ENCODE measurements around the gene TMEM50B. TPM values are rescaled to one million over a fixed set of nuclear protein-coding genes. Genes with fewer than 3 reads are reported as not detected.

TMEM50B gene
- total RNA-seq, 1 experiment from 2014 or later = 20.7 TPM

DNA sequence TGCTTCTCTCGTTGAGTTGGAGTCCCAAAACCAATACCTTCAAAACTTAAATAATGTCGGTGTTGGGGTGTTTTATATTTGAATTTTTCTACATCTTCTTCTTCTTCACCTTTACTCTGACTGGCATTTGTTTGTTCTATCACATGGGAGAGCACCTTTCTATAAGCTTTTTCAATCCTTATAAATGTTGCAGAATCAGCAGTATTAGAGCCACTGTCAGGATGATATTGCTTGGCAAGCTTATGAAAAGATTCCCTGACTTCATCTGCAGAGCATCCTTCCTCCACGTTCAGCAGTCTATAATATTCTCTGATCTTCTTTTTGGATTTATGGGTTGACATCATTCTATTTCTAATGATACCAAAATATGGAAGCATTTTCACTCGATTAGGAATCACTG, 9.2 kb upstream of the TMEM50B start:
- H3K36me3 Mint-ChIP-seq (ENCODE audit: insufficient read depth, unreplicated experiment) = no peaks in the 10 kb centered on the region
- intact Hi-C loops (cut with micrococcal nuclease) = no loop called here
- DNase-seq (ENCODE audit: unreplicated experiment) = no peak
- no TSS peak for BruUV-seq (replicated peaks)
- TF ChIP-seq, protein P1, sequence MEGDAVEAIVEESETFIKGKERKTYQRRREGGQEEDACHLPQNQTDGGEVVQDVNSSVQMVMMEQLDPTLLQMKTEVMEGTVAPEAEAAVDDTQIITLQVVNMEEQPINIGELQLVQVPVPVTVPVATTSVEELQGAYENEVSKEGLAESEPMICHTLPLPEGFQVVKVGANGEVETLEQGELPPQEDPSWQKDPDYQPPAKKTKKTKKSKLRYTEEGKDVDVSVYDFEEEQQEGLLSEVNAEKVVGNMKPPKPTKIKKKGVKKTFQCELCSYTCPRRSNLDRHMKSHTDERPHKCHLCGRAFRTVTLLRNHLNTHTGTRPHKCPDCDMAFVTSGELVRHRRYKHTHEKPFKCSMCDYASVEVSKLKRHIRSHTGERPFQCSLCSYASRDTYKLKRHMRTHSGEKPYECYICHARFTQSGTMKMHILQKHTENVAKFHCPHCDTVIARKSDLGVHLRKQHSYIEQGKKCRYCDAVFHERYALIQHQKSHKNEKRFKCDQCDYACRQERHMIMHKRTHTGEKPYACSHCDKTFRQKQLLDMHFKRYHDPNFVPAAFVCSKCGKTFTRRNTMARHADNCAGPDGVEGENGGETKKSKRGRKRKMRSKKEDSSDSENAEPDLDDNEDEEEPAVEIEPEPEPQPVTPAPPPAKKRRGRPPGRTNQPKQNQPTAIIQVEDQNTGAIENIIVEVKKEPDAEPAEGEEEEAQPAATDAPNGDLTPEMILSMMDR (IDR thresholded peaks at IDR 0.05; ENCODE audit: unreplicated experiment) = no peak
- H3K9me3 Mint-ChIP-seq (ENCODE audit: unreplicated experiment) = no peaks in the 10 kb centered on the region
- peaks cover 7% of the 10 kb centered on the region for H3K4me1 Mint-ChIP-seq (ENCODE audit: insufficient read depth, unreplicated experiment)
- H3K27ac Mint-ChIP-seq (ENCODE audit: low read depth, unreplicated experiment) = no peak overlapping the region
- H3K4me3 Mint-ChIP-seq (ENCODE audit: unreplicated experiment) = no peak overlapping the region
- CTCF ChIA-PET = no interaction called here
- POLR2A ChIA-PET = interaction anchor here (1.2 kb wide), 1 partner anchor 9 kb away, joined by 8 read pairs; the partner anchor contains the start of gene TMEM50B
- H3K27me3 Mint-ChIP-seq (ENCODE audit: insufficient read depth, unreplicated experiment) = no peaks in the 10 kb centered on the region

DNA sequence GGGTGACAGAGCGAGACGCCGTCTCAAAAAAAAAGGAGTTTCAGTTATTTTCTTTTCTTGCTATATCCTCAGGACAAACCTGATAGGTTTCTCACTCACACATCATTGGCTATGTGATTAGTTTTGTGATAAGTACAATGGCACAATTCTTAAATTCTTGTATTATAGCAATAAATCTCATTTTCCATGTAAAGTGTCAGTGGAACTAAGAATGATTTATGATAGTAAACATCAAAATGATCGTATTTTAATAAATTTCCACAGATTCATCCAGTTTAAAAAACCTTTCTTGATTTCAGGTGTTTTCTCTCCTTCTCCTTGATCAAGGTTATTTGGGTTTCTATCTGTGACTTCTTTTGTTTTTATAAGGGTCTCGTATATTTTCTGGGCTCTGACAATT, 8.2 kb upstream of the TMEM50B start:
- no peak overlapping the region for H3K4me3 Mint-ChIP-seq (ENCODE audit: unreplicated experiment)
- no peak for DNase-seq (ENCODE audit: unreplicated experiment)
- TF ChIP-seq, protein P1 (IDR thresholded peaks at IDR 0.05; ENCODE audit: unreplicated experiment) = no peak
- H3K36me3 Mint-ChIP-seq (ENCODE audit: insufficient read depth, unreplicated experiment) = no peaks in the 10 kb centered on the region
- no peaks in the 10 kb centered on the region for H3K9me3 Mint-ChIP-seq (ENCODE audit: unreplicated experiment)
- BruUV-seq (replicated peaks) = no TSS peak
- H3K27me3 Mint-ChIP-seq (ENCODE audit: insufficient read depth, unreplicated experiment) = no peaks in the 10 kb centered on the region
- H3K4me1 Mint-ChIP-seq (ENCODE audit: insufficient read depth, unreplicated experiment) = peaks cover 7% of the 10 kb centered on the region
- CTCF ChIA-PET = interaction anchor here (0.7 kb wide), 1 partner anchor 9 kb away, joined by 3 read pairs; no protein-coding TSS in a partner anchor
- H3K27ac Mint-ChIP-seq (ENCODE audit: low read depth, unreplicated experiment) = no peak overlapping the region
- intact Hi-C loops (cut with micrococcal nuclease) = no loop called here
- POLR2A ChIA-PET = interaction anchor here (1.2 kb wide), 1 partner anchor 8 kb away, joined by 8 read pairs; the partner anchor contains the start of gene TMEM50B

DNA sequence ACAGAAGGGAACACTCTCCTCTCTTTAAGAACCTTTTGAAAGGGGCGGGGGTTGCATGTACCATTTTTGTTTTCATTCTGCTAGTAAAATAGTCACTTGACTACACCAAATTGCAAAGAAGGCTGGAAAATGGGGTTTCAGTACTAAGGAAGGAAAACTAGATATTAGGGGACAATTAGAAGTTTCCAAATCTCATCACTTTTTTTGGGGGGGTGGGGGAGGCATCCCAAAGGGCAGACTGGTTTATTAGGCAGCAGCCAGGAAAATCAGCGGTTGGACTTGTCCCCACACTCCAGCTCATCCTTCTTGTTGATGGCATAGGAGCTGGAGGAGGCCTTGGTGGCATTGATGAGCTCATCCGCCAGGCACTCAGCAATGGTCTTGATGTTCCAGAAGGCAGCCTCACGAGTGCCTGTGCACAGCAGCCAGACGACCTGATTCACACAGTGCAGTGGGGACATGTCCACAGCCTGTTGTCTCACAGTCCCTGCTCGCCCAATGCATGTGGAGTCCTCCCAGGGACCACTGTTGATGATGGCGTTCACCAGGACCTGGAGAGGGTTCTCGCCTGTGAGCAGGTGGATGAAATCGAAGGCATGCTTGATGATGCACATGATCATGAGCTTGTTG, 1.7 kb upstream of the TMEM50B start:
- CTCF ChIA-PET = interaction anchor here (1.5 to 2.2 kb wide), 2 partner anchors 9 to 20 kb away, joined by 4 to 11 read pairs; partner anchors contain the start of gene DNAJC28
- Mint-ChIP-seq H3K4me3 (ENCODE audit: unreplicated experiment) (no peak overlapping the region), H3K9me3 (ENCODE audit: unreplicated experiment) (no peaks in the 10 kb centered on the region), H3K27me3 (ENCODE audit: insufficient read depth, unreplicated experiment) (no peaks in the 10 kb centered on the region), H3K36me3 (ENCODE audit: insufficient read depth, unreplicated experiment) (peaks cover 3% of the 10 kb centered on the region), H3K27ac (ENCODE audit: low read depth, unreplicated experiment) (no peak overlapping the region), H3K4me1 (ENCODE audit: insufficient read depth, unreplicated experiment) (peaks cover 5% of the 10 kb centered on the region)
- POLR2A ChIA-PET = interaction anchor here (1.2 to 5.4 kb wide), 4 partner anchors 10 to 61 kb away, joined by 3 to 92 read pairs (median 43); partner anchors contain the start of genes DNAJC28, GART and SON
- no peak for DNase-seq (ENCODE audit: unreplicated experiment)
- intact Hi-C loops (cut with micrococcal nuclease) = no loop called here
- TF ChIP-seq, protein P1 (IDR thresholded peaks at IDR 0.05; ENCODE audit: unreplicated experiment) = no peak
- no TSS peak for BruUV-seq (replicated peaks)

DNA sequence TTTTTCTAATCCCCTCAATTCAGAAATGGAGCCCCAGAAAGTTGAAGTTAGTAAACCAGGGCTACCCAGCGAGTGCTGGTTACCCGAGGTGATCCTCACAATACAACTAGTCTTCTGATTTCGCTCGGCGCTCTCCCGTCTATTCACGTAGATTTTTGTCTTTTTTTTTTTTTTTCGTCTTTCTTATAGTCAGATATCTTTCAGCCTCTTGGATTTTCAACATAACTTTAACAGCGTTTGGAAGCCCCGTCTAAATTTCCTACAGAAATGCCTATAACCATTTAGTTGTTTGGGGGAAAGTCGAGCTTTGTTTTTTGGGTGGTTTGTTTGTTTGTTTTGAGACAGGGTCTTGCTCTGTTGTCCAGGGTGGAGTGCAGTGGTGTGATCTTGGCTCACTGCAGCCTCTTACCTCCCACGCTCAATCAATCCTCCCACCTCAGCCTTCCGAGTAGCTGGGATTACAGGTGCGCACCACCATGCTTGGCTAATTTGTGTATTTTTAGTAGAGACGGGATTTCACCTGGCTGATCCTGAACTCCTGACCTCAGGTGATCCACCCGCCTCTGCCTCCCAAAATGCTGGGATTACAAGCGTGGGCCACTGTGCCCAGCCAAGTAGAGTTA, 818 bp upstream of the TMEM50B start:
- TSS peak; percentile 69 for BruUV-seq (replicated peaks)
- Mint-ChIP-seq H3K9me3 (ENCODE audit: unreplicated experiment) (no peaks in the 10 kb centered on the region), H3K36me3 (ENCODE audit: insufficient read depth, unreplicated experiment) (peaks cover 6% of the 10 kb centered on the region), H3K4me1 (ENCODE audit: insufficient read depth, unreplicated experiment) (peaks cover 5% of the 10 kb centered on the region), H3K4me3 (ENCODE audit: unreplicated experiment) (peak overlapping the region; percentile 87), H3K27me3 (ENCODE audit: insufficient read depth, unreplicated experiment) (no peaks in the 10 kb centered on the region), H3K27ac (ENCODE audit: low read depth, unreplicated experiment) (peak overlapping the region; percentile 74)
- ChIA-PET POLR2A (interaction anchor here (0.5 to 5.4 kb wide), 26 partner anchors 8 to 801 kb away, joined by 3 to 92 read pairs (median 4); partner anchors contain the start of genes DNAJC28, GART, IFNAR1 and IFNGR2), CTCF (interaction anchor here (0.6 to 2.2 kb wide), 5 partner anchors 10 to 54 kb away, joined by 3 to 11 read pairs (median 4); partner anchors contain the start of gene DNAJC28)
- no peak for DNase-seq (ENCODE audit: unreplicated experiment)
- TF ChIP-seq, protein P1 (IDR thresholded peaks at IDR 0.05; ENCODE audit: unreplicated experiment) = no peak
- intact Hi-C loops (cut with micrococcal nuclease) = no loop called here
